ENCODE data around the gene FGGY.

FGGY gene

DNA sequence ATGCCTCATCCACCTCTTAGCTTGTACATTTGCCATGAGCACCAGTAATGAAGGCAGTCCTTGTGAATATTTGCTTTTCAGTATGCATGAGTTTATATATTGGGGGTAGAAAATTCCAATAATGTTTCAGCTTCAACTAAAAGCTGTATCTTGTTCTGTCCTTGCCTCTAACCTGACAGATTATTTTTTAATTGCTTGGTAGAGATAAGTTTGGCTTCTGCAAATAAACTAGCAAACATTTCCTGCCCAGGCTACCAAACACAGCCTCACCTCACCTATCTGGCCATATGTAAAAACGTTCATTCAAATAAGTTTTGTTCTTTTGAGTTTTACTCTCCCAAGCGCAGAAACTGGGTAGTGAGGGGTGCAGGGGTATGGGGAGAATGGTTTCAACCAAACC is 442.2 kb downstream of the FGGY start:
- Histone ChIP-seq H3K9me3 (no peaks in the 10 kb centered on the region), H3K4me1 (no peaks in the 10 kb centered on the region), H3K36me3 (no peaks in the 10 kb centered on the region), H3K27me3 (no peaks in the 10 kb centered on the region), H3K4me3 (ENCODE audit: low read depth, low read length) (no peak overlapping the region)
- TF ChIP-seq, protein P1, sequence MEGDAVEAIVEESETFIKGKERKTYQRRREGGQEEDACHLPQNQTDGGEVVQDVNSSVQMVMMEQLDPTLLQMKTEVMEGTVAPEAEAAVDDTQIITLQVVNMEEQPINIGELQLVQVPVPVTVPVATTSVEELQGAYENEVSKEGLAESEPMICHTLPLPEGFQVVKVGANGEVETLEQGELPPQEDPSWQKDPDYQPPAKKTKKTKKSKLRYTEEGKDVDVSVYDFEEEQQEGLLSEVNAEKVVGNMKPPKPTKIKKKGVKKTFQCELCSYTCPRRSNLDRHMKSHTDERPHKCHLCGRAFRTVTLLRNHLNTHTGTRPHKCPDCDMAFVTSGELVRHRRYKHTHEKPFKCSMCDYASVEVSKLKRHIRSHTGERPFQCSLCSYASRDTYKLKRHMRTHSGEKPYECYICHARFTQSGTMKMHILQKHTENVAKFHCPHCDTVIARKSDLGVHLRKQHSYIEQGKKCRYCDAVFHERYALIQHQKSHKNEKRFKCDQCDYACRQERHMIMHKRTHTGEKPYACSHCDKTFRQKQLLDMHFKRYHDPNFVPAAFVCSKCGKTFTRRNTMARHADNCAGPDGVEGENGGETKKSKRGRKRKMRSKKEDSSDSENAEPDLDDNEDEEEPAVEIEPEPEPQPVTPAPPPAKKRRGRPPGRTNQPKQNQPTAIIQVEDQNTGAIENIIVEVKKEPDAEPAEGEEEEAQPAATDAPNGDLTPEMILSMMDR (IDR thresholded peaks at IDR 0.05; ENCODE audit: low read depth, low read length), result no peak
- no peak for DNase-seq

DNA sequence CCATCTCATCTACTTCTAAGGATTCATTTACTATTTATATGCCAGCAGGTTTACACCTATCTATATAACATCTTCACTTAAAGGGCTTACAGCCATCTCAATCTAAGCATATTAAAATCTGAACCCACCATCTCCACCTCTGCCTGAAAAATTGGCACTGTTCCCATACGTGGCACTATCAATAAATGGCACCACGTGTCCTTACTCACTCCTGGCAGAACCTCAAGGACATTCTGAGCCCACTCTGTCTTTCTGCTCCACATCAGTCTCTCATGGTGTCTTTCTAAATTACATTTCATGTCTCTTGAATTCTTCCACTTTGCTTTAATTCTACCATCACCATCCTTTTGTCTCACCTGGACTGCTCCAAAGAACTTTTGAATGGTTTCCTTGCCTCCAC is 445.6 kb downstream of the FGGY start:
- no peak for DNase-seq
- no peaks in the 10 kb centered on the region for H3K9me3 ChIP-seq
- H3K27me3 ChIP-seq, result no peaks in the 10 kb centered on the region
- TF ChIP-seq, protein P1 (IDR thresholded peaks at IDR 0.05; ENCODE audit: low read depth, low read length), result no peak
- peaks cover 7% of the 10 kb centered on the region for H3K4me1 ChIP-seq
- H3K36me3 ChIP-seq, result no peaks in the 10 kb centered on the region
- H3K4me3 ChIP-seq (ENCODE audit: low read depth, low read length), result no peak overlapping the region

DNA sequence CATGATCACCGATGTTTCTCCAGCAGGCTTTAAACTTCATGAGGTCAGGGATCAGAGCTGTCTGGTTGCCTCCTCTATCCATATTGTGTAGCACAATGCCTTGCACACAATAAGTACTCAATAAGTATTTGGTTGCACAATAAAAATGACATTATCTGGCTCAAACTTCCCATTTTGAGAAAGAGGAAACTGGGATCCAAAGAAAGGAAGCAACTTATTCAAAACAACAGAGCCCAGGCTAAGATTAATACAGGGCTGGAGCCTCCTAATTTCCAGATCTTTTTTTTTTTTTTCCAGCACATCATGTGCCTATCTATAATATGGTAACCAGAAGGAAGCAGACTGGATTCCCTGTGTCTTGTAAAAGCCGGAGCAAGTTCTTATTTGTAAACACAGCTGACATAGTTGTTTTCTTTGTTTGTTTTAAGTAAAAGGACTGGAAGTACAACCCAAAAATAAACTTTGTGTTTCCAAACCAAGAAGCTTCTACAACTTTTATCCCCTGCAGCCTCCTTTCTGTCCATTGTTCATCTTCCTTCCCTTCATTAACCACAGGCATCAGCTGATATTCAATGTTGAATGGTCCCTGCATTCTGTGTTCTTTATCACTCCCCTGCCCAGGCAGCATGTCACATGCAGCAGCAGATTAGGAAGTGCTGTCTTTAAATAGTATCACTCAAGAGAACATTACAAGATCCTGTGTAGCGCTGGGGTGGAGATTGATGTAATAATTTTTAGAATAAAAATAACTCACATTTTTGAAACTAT is 446.6 kb downstream of the FGGY start:
- TF ChIP-seq, protein P1 (IDR thresholded peaks at IDR 0.05; ENCODE audit: low read depth, low read length), result no peak
- Histone ChIP-seq H3K9me3 (no peaks in the 10 kb centered on the region), H3K4me1 (peaks cover 11% of the 10 kb centered on the region), H3K4me3 (ENCODE audit: low read depth, low read length) (no peak overlapping the region), H3K27me3 (no peaks in the 10 kb centered on the region), H3K36me3 (no peaks in the 10 kb centered on the region)
- no peak for DNase-seq

DNA sequence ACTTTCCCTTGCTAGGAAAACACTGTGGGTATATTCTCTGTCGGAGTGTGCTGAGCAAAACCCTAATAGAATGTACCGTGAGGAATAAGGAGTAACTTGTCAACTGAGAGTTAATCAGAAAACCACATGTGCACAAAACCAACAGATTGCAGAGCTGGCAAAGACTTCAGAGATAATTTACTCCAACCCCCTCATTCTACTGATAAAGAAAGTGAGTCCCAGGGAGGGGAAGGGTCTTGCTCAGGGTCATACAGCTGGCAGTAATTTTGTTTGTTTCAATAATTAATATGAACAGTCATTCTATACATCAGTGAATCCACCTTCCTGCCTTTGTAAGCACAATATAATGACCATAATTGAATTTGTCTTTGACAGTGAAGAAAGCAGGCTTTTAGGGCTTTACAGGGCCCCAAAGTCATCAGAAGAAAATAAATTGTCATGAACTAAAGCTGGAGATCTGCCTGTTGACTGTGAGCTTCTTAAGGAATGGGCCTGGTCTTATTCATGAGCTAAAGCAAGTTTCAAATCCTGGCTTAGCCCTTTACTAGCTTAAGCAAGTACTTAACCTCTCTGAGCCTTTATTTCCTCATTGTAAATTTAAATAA is 450.6 kb downstream of the FGGY start:
- Histone ChIP-seq H3K4me1 (peaks cover 11% of the 10 kb centered on the region), H3K36me3 (no peaks in the 10 kb centered on the region), H3K4me3 (ENCODE audit: low read depth, low read length) (no peak overlapping the region), H3K9me3 (no peaks in the 10 kb centered on the region), H3K27me3 (no peaks in the 10 kb centered on the region)
- TF ChIP-seq, protein P1 (IDR thresholded peaks at IDR 0.05; ENCODE audit: low read depth, low read length), result no peak
- DNase-seq, result peak; percentile 19

DNA sequence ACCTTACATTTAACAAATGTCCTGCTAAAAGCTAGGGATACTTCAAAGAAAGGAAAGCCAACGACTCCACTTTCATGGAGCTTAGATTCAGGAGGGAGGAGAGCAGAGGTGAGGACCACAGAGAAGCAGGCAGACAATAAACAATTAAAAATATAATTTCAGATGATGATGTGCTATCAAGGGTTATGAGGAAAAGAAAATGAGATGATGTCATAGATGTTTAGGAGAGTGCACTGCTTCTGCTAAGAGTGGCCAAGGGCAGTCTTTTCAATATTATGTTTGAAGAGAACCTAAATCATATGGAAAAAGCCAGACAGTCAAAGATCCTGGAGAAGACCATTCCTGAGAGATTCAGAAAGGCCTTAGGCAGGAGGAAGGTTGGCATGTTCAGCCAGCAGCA is 451.2 kb downstream of the FGGY start:
- no peak for DNase-seq
- TF ChIP-seq, protein P1 (IDR thresholded peaks at IDR 0.05; ENCODE audit: low read depth, low read length), result no peak
- Histone ChIP-seq H3K4me3 (ENCODE audit: low read depth, low read length) (no peak overlapping the region), H3K4me1 (peaks cover 11% of the 10 kb centered on the region), H3K27me3 (no peaks in the 10 kb centered on the region), H3K9me3 (no peaks in the 10 kb centered on the region), H3K36me3 (no peaks in the 10 kb centered on the region)

DNA sequence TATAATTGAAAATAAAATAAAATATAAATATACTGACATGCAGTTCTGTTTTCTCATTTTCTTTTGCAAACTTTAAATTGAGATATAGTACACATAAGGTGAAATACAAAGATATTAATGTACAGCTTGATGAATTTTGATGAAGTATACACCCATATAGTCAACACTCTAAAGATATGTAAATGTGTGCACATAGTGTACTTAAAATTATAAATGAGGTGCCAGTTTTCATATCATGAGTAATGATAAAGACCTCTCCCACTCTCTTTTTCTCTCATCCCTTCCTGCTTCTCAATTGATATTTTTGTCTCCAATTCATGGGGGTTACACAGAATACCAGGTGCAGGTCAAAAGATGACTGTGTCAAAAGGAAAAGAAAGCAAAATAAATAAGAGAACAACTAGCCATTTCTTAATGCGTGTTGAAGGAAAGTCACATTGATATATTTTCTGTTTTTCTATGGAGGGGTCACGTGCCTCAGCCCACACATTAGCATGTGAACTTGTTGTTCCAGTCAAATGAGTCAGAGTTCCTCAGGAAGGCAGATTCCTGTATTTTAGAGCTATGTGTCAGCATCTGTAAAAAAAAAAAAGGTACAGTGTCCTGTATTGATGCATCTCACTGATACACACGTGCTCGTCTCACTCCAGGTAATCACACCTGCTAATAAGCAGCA is 453.6 kb downstream of the FGGY start:
- Histone ChIP-seq H3K4me1 (peaks cover 11% of the 10 kb centered on the region), H3K4me3 (ENCODE audit: low read depth, low read length) (no peak overlapping the region), H3K27me3 (no peaks in the 10 kb centered on the region), H3K36me3 (no peaks in the 10 kb centered on the region), H3K9me3 (no peaks in the 10 kb centered on the region)
- no peak for DNase-seq
- TF ChIP-seq, protein P1 (IDR thresholded peaks at IDR 0.05; ENCODE audit: low read depth, low read length), result no peak
